Hepatocyte (in vitro differentiated cells): ENCODE results near the gene FAM161A. TPM values are rescaled to one million over a fixed set of nuclear protein-coding genes. Genes with fewer than 3 reads are reported as not detected.
"Not testable (repeated sequence)": the region's sequence is repeated elsewhere in the genome, so short reads cannot be mapped to it uniquely, and the experiment has no call there.

ENCODE experiments used
- DNase-seq: peaks from one replicate; pipeline ENCODE4 v3.0.0-alpha.2; 2016; ENCODE audit warnings: low spot score
- H2AFZ ChIP-seq: fragments of 200-600 bp; sonication (generic); 2 replicates; pipeline ENCODE4 v1.6.0; 2016; ENCODE audit warnings: antibody characterized with exemption, mild to moderate bottlenecking
- H3K27ac ChIP-seq: fragments of 200-600 bp; sonication (generic); 2 replicates; pipeline ENCODE4 v1.5.1; 2016; ENCODE audit warnings: mild to moderate bottlenecking
- H3K27me3 ChIP-seq: fragments of 200-600 bp; sonication (generic); 2 replicates; pipeline ENCODE4 v1.6.1; 2016
- H3K36me3 ChIP-seq: fragments of 200-600 bp; sonication (generic); replicated peaks from 2 replicates; pipeline ENCODE4 v1.5.1; 2016; ENCODE audit warnings: low read depth; ENCODE audit not compliant: insufficient read depth
- H3K4me1 ChIP-seq: fragments of 200-600 bp; sonication (generic); 2 replicates; pipeline ENCODE4 v1.5.1; 2016; ENCODE audit warnings: mild to moderate bottlenecking, moderate library complexity; ENCODE audit not compliant: insufficient read depth
- H3K4me2 ChIP-seq: fragments of 200-600 bp; sonication (generic); 2 replicates; pipeline ENCODE4 v1.6.0; 2016
- H3K4me3 ChIP-seq: fragments of 200-600 bp; sonication (generic); 2 replicates; pipeline ENCODE4 v1.5.1; 2016; ENCODE audit warnings: mild to moderate bottlenecking
- H3K79me2 ChIP-seq: fragments of 200-600 bp; sonication (generic); 2 replicates; pipeline ENCODE4 v1.6.0; 2017; ENCODE audit warnings: mild to moderate bottlenecking
- H3K9me2 ChIP-seq: fragments of 200-600 bp; sonication (generic); replicated peaks from 2 replicates; pipeline ENCODE4 v1.6.0; 2017; ENCODE audit warnings: mild to moderate bottlenecking; ENCODE audit not compliant: insufficient read depth
- H3K9me3 ChIP-seq: fragments of 200-600 bp; sonication (generic); 2 replicates; pipeline ENCODE4 v1.5.1; 2016; ENCODE audit warnings: low read depth, mild to moderate bottlenecking
- H4K20me1 ChIP-seq: fragments of 200-600 bp; sonication (generic); 2 replicates; pipeline ENCODE4 v1.6.0; 2016; ENCODE audit warnings: mild to moderate bottlenecking; ENCODE audit not compliant: insufficient read depth, poor library complexity, severe bottlenecking
- CTCF ChIP-seq: fragments of 200-600 bp; sonication (generic); IDR thresholded peaks from 2 replicates; pipeline ENCODE4 v1.5.1; 2016; ENCODE audit warnings: antibody characterized with exemption, mild to moderate bottlenecking; ENCODE audit not compliant: poor library complexity
- EZH2 ChIP-seq: fragments of 200-600 bp; sonication (generic); IDR thresholded peaks from 2 replicates; pipeline ENCODE4 v1.6.1; 2016; ENCODE audit warnings: antibody characterized with exemption, mild to moderate bottlenecking, borderline replicate concordance
- EZH2phosphoT487 ChIP-seq: fragments of 200-600 bp; sonication (generic); IDR thresholded peaks from one replicate; pipeline ENCODE4 v1.6.1; 2018; ENCODE audit warnings: antibody characterized with exemption, mild to moderate bottlenecking, low read depth, moderate library complexity; ENCODE audit not compliant: unreplicated experiment, severe bottlenecking
- WGBS: methylation state at CpG from one replicate; pipeline ENCODE4 v1.1.6; 2016; ENCODE audit warnings: low lambda C conversion rate; ENCODE audit errors: missing lambda C conversion rate; 5-methylcytosine and 5-hydroxymethylcytosine counted together
- polyA plus RNA-seq: library from polyadenylated mRNA; unstranded; fragments of >200 nt; fragmentation: Nextera tagmentation; extraction: Ambion mirVana; gene quantifications from 2 replicates; pipeline ENCODE4 v1.2.1, GENCODE V29; 2016
- total RNA-seq: library from RNA; depleted of rRNA; stranded (reverse); fragments of >200 nt; gene quantifications from 2 replicates; pipeline ENCODE4 v1.2.3, GENCODE V29; 2014

The FAM161A gene
- total and polyA plus RNA-seq, 2 experiments from 2014 or later = 2.1 to 3.7 TPM

- DNase-seq = no peak
These were observed 22.5 kb upstream of the FAM161A start for GRCh38 chr2:61876400-61876799.

GRCh38 chr2:61866482-61867089 lies 12.7 kb upstream of the FAM161A start:
- not testable (repeated sequence) for H3K9me2 ChIP-seq, H4K20me1 ChIP-seq, DNase-seq, H3K4me2 ChIP-seq, H3K4me1 ChIP-seq, H3K79me2 ChIP-seq, H2AFZ ChIP-seq, H3K4me3 ChIP-seq, H3K36me3 ChIP-seq, H3K9me3 ChIP-seq, H3K27me3 ChIP-seq, H3K27ac ChIP-seq
- WGBS = over 99% methylated on average over 14 of the region's 14 CpGs

More at GRCh38 chr2:61876400-61876799, 22.5 kb upstream of the FAM161A start:
- no peaks in the 10 kb centered on the region for H3K4me1 ChIP-seq
- H2AFZ ChIP-seq = no peak overlapping the region
- TF ChIP-seq CTCF = no peak
- TF ChIP-seq EZH2 = no peak
- TF ChIP-seq EZH2phosphoT487 = no peak
- H4K20me1 ChIP-seq = no peaks in the 10 kb centered on the region
- H3K4me3 ChIP-seq = no peak overlapping the region
- no peak overlapping the region for H3K4me2 ChIP-seq
- no peak overlapping the region for H3K27ac ChIP-seq
- no peaks in the 10 kb centered on the region for H3K36me3 ChIP-seq
- WGBS = 100% methylated on average over 1 of the region's 1 CpG
- H3K27me3 ChIP-seq = no peaks in the 10 kb centered on the region
- H3K9me2 ChIP-seq = no peaks in the 10 kb centered on the region
- H3K79me2 ChIP-seq = peaks cover 13% of the 10 kb centered on the region
- H3K9me3 ChIP-seq = no peaks in the 10 kb centered on the region

- no peak overlapping the region for H3K27ac ChIP-seq
- no peaks in the 10 kb centered on the region for H4K20me1 ChIP-seq
- no peak overlapping the region for H3K4me3 ChIP-seq
- no peak for DNase-seq
- H3K9me2 ChIP-seq = no peaks in the 10 kb centered on the region
- no peaks in the 10 kb centered on the region for H3K36me3 ChIP-seq
- no peaks in the 10 kb centered on the region for H3K27me3 ChIP-seq
- H3K9me3 ChIP-seq = no peaks in the 10 kb centered on the region
- no peak overlapping the region for H2AFZ ChIP-seq
- no peak overlapping the region for H3K4me2 ChIP-seq
- no peaks in the 10 kb centered on the region for H3K79me2 ChIP-seq
- TF ChIP-seq EZH2phosphoT487 (no peak), CTCF (no peak), EZH2 (no peak)
- WGBS = 99% methylated on average over 5 of the region's 5 CpGs
- no peaks in the 10 kb centered on the region for H3K4me1 ChIP-seq
These were observed 8.2 kb upstream of the FAM161A start for GRCh38 chr2:61862085-61862484.

GRCh38 chr2:61857224-61857623 lies 3.4 kb upstream of the FAM161A start:
- no peaks in the 10 kb centered on the region for H4K20me1 ChIP-seq
- no peaks in the 10 kb centered on the region for H3K9me3 ChIP-seq
- TF ChIP-seq EZH2 (no peak), EZH2phosphoT487 (no peak), CTCF (no peak)
- H3K79me2 ChIP-seq = no peaks in the 10 kb centered on the region
- 76% methylated on average over 3 of the region's 3 CpGs for WGBS
- no peak for DNase-seq
- H3K4me1 ChIP-seq = peaks cover 4% of the 10 kb centered on the region
- no peaks in the 10 kb centered on the region for H3K36me3 ChIP-seq
- no peak overlapping the region for H3K4me2 ChIP-seq
- H2AFZ ChIP-seq = no peak overlapping the region
- no peaks in the 10 kb centered on the region for H3K9me2 ChIP-seq
- H3K4me3 ChIP-seq = no peak overlapping the region
- no peaks in the 10 kb centered on the region for H3K27me3 ChIP-seq
- H3K27ac ChIP-seq = no peak overlapping the region
